Heart right ventricle (tissue), 16 donors: ENCODE data around the gene KIAA1614. TPM values are rescaled to one million over a fixed set of nuclear protein-coding genes. Genes with fewer than 3 reads are reported as not detected.

Experiments used
- ATAC-seq, 8 donors: fragments of 200-7000 bp; cut with Tn5 transposase; one replicate each; pipeline ENCODE4 v1.9.1; 2020; ENCODE audit warnings: mild to moderate bottlenecking in 8 of 8, moderate library complexity in 8 of 8, moderate number of reproducible peaks in 1 of 8
- DNase-seq, 2 donors: peaks; one replicate each; pipeline ENCODE4 v3.0.0-alpha.2; 2020
- H3K27ac ChIP-seq, 10 donors: fragments of 200-600 bp; sonication (generic) in 2 of 10; one replicate each; pipeline versions ENCODE4 v1.5.0 to v1.8.0; 2020 to 2022; ENCODE audit warnings: mild to moderate bottlenecking in 3 of 10
- H3K27me3 ChIP-seq, 7 donors: fragments of 200-600 bp; one replicate each; pipeline ENCODE4 v1.8.0; 2021 to 2022; ENCODE audit warnings: mild to moderate bottlenecking in 2 of 7
- H3K36me3 ChIP-seq, 9 donors: fragments of 200-600 bp; sonication (generic) in 1 of 9; one replicate each; pipeline versions ENCODE4 v1.5.0 to v1.8.0; 2020 to 2022; ENCODE audit warnings: mild to moderate bottlenecking in 2 of 9
- H3K4me1 ChIP-seq, 9 donors: fragments of 200-600 bp; sonication (generic) in 1 of 9; one replicate each; pipeline versions ENCODE4 v1.5.0 to v1.8.0; 2020 to 2022; ENCODE audit warnings: mild to moderate bottlenecking in 4 of 9
- H3K4me3 ChIP-seq, 10 donors: fragments of 200-600 bp; sonication (generic) in 2 of 10; one replicate each; pipeline versions ENCODE4 v1.5.0 to v1.8.0; 2020 to 2022; ENCODE audit warnings: mild to moderate bottlenecking in 7 of 10, moderate library complexity in 2 of 10
- H3K9me3 ChIP-seq, 11 donors: fragments of 200-600 bp in 10 of 11; sonication (generic) in 2 of 11; one replicate each; pipeline versions ENCODE4 v1.5.0 to v1.8.0; 2013 to 2022; ENCODE audit warnings: mild to moderate bottlenecking in 2 of 11, control low read depth in 1 of 11, moderate library complexity in 1 of 11
- WGBS, 2 donors: extraction: QIAGEN DNeasy Blood & Tissue Kit; methylation state at CpG; one replicate each; pipeline ENCODE4 v1.1.7; 2013; ENCODE audit warnings: inconsistent platforms in 1 of 2; 5-methylcytosine and 5-hydroxymethylcytosine counted together
- intact Hi-C, 10 donors: fragments of 100-400 bp; cut with DNase I; formaldehyde crosslinking; loops; one replicate each; pipeline versions ENCODE4 v1.11.1 to v1.14.2; 2022
- polyA plus RNA-seq, 2 donors: library from polyadenylated mRNA; stranded (reverse); fragments of 200-250 nt; gene quantifications; one replicate each; pipeline ENCODE4 v1.2.3, GENCODE V29; 2013
- total RNA-seq, 10 donors: library from RNA; stranded (reverse); fragmentation: NEBNext Ultra II Directional in 3 of 10; extraction: Animal tissue kit (Norgen Biotek cat#: 25700) in 3 of 10; gene quantifications; one replicate each; pipeline versions ENCODE4 v1.2.1 to v1.2.4, GENCODE V29; 2021 to 2023
- TF ChIP-seq, protein P1 (sequence below), 9 donors: fragments of 200-600 bp; sonication (generic) in 2 of 9; IDR thresholded peaks; one replicate each; pipeline versions ENCODE4 v1.5.0 to v1.8.0; 2021 to 2022; ENCODE audit warnings: antibody characterized with exemption in 9 of 9, mild to moderate bottlenecking in 5 of 9, moderate library complexity in 1 of 9
- donor health status: Arrhythmogenic right ventricular cardiomyopathy.
- donor health status: ischemic (EF 13 %, LVEDD 7.1; RV severe dilation, severe dysfunction).
- donor health status: healthy with polysubstance abuse.
- donor health status: DM: no; HTN: yes; CAD: no.
- donor health status: DM: no; HTN: no; CAD: no.
- donor health status: ischemic (EF 25% LVEDD 6.9; RV normal size, moderate dysfunction).
- donor health status: ischemic (EF 25% LVEDD 5.7; RV mildly dilated, moderate dysfunction).
- donor health status: healthy.
- donor health status: DM: yes; HTN: yes; CAD: no.
- donor health status: Ischemic cardiomyopathy.
- donor health status: ischemic (EF 35%, LVEDD 5.7; RV mildly dilated, moderate dysfunction).
- donor health status: nonischemic (EF 11% LVEDD 7.7; RV severe dilation, severe dysfunction).
- donor health status: DM: yes; HTN: yes; CAD: no.
- donor health status: PGD.
- donor health status: ischemic (EF 29% LVEDD 5.4; RV normal size, mild dysfunction).
- donor health status: nonischemic (EF 23%, LVEDD 6.1; RV moderate dilation, normal function).

The KIAA1614 gene
- total and polyA plus RNA-seq, 12 donors = 4.7 to 13.6 (median 6.4) TPM

DNA sequence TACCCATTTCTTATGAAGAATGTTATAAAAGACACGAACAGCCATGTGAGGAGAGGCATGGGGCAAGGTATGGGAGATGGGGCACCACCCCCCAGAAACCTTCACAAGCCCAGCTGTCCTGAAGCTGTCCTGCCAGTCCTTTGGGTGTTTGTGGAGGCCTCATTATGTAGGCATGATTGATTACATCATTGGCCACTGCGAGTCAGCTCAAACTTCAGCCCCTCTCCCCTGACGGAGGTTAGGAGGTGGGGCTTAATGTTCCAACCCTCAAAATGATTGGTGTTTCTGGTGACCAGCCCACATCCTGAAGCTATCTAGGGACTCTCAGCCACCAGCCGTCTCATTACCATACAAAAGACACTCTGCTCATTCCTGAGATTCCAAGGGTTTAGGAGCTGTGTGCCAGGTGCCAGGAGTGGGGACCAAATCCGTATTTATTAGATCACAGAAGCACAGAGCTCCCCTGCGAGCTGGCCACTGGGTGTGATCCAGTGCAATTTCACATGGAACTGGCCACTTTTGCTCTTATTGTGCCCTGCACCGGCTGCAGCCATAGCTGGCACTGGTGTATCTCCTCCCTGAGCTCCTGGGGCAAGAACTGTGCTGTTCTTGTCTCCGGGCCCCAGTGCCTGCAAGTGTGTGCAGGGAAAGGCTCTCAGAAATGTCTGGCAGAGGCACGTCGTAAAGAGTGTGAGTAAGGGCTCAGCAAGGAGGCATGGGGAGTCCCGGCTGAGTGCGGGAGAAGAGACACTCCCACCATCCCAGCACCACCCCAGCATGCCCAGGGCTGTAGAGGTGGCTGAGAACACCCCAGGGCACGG lies 10.5 kb downstream of the KIAA1614 start:
- DNase-seq (peak in 1 of 2 donors; percentile 3), ATAC-seq (no peak)
- Histone ChIP-seq H3K4me1 (peaks cover 19 to 33% (median 31%) of the 10 kb centered on the region in 9 donors), H3K27me3 (no peaks in the 10 kb centered on the region), H3K27ac (no peak overlapping the region), H3K9me3 (no peaks in the 10 kb centered on the region), H3K4me3 (no peak overlapping the region), H3K36me3 (peaks cover 0 to 11% (median 0%) of the 10 kb centered on the region in 9 donors)
- intact Hi-C loops = no loop called here
- 65 to 68% methylated on average over 13 of the region's 13 CpGs for WGBS, 2 donors
- TF ChIP-seq, protein P1, sequence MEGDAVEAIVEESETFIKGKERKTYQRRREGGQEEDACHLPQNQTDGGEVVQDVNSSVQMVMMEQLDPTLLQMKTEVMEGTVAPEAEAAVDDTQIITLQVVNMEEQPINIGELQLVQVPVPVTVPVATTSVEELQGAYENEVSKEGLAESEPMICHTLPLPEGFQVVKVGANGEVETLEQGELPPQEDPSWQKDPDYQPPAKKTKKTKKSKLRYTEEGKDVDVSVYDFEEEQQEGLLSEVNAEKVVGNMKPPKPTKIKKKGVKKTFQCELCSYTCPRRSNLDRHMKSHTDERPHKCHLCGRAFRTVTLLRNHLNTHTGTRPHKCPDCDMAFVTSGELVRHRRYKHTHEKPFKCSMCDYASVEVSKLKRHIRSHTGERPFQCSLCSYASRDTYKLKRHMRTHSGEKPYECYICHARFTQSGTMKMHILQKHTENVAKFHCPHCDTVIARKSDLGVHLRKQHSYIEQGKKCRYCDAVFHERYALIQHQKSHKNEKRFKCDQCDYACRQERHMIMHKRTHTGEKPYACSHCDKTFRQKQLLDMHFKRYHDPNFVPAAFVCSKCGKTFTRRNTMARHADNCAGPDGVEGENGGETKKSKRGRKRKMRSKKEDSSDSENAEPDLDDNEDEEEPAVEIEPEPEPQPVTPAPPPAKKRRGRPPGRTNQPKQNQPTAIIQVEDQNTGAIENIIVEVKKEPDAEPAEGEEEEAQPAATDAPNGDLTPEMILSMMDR (IDR thresholded peaks at IDR 0.05) = no peak

GRCh38 chr1:180923887-180924286 lies 11.2 kb downstream of the KIAA1614 start:
- Histone ChIP-seq H3K27ac (no peak overlapping the region), H3K27me3 (no peaks in the 10 kb centered on the region), H3K36me3 (peaks cover 0 to 4% (median 0%) of the 10 kb centered on the region in 9 donors), H3K4me1 (peaks cover 23 to 39% (median 37%) of the 10 kb centered on the region in 9 donors), H3K9me3 (no peaks in the 10 kb centered on the region), H3K4me3 (no peak overlapping the region)
- WGBS, 2 donors = 84 to 85% methylated on average over 4 of the region's 4 CpGs
- DNase-seq = no peak
- TF ChIP-seq, protein P1 (IDR thresholded peaks at IDR 0.05) = no peak
- no peak for ATAC-seq
- intact Hi-C loops = no loop called here

DNA sequence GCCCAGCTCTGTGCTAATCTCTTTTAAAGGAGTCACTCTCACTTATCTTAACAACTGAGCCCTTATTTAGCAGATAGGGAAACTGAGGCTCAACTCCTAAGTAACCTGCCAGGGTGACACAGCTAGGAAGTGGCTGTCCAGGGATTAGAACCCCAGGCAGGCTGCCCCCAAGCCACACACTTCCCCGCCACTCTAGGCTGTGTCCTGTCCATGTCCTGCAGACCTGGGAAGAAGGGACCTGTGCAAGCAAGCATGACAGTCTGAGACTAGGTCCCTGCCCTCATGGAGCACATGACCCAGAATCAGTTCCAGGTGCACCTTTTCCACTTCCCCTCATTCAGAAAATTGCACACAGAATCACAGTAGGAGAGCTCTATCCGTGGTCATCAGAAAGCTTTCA lies 12.2 kb downstream of the KIAA1614 start:
- 87 to 88% methylated on average over 2 of the region's 2 CpGs for WGBS, 2 donors
- H3K4me1 ChIP-seq = peaks cover 23 to 46% (median 39%) of the 10 kb centered on the region in 9 donors
- no peaks in the 10 kb centered on the region for H3K27me3 ChIP-seq
- H3K27ac ChIP-seq = peak overlapping the region in 2 of 10 donors; percentile 78 to 83
- intact Hi-C loops = no loop called here
- no peaks in the 10 kb centered on the region for H3K9me3 ChIP-seq
- peak in 1 of 2 donors; percentile 0 for DNase-seq
- peaks cover 0 to 9% (median 0%) of the 10 kb centered on the region in 9 donors for H3K36me3 ChIP-seq
- no peak overlapping the region for H3K4me3 ChIP-seq
- no peak for ATAC-seq
- TF ChIP-seq, protein P1 (IDR thresholded peaks at IDR 0.05) = no peak

- DNase-seq (peak in 1 of 2 donors; percentile 17), ATAC-seq (peak in 1 of 8 donors; percentile 4)
- intact Hi-C loops = no loop called here
- Histone ChIP-seq H3K9me3 (no peaks in the 10 kb centered on the region), H3K27ac (peak overlapping the region in 9 of 10 donors; percentile 59 to 83 (median 78)), H3K36me3 (peaks cover 0 to 10% (median 0%) of the 10 kb centered on the region in 9 donors), H3K4me3 (no peak overlapping the region), H3K4me1 (peaks cover 23 to 46% (median 39%) of the 10 kb centered on the region in 9 donors), H3K27me3 (no peaks in the 10 kb centered on the region)
- TF ChIP-seq, protein P1 (IDR thresholded peaks at IDR 0.05) = no peak
- WGBS, 2 donors = 31 to 37% methylated on average over 7 of the region's 7 CpGs
Measured at GRCh38 chr1:180925471-180926051, 12.9 kb downstream of the KIAA1614 start.
